HFFc6 (cell line): ENCODE results near the gene NDUFAF7. TPM values are rescaled to one million over a fixed set of nuclear protein-coding genes. Genes with fewer than 3 reads are reported as not detected.
A peak's percentile ranks its signal among the peaks of the same experiment; 100 is the strongest.
"Not testable (repeated sequence)": the region's sequence is repeated elsewhere in the genome, so short reads cannot be mapped to it uniquely, and the experiment has no call there.

Experiments
- DNase-seq: peaks from one replicate; pipeline ENCODE4 v3.0.0-alpha.2; 2018
- H3K27ac Mint-ChIP-seq: 2 replicates; pipeline ENCODE4 v1.8.0; 2020; ENCODE audit warnings: mild to moderate bottlenecking, mixed read lengths
- H3K27me3 Mint-ChIP-seq: 2 replicates; pipeline ENCODE4 v1.8.0; 2021; ENCODE audit warnings: mild to moderate bottlenecking, moderate library complexity, mixed read lengths; ENCODE audit not compliant: insufficient read depth
- H3K36me3 Mint-ChIP-seq: 2 replicates; pipeline ENCODE4 v1.8.0; 2021; ENCODE audit warnings: low read depth, mixed read lengths
- H3K4me1 Mint-ChIP-seq: 2 replicates; pipeline ENCODE4 v1.8.0; 2020; ENCODE audit warnings: low read depth, mixed read lengths
- H3K4me3 Mint-ChIP-seq: 2 replicates; pipeline ENCODE4 v1.8.0; 2020; ENCODE audit warnings: mild to moderate bottlenecking, moderate library complexity, mixed read lengths
- H3K9me3 Mint-ChIP-seq: 2 replicates; pipeline ENCODE4 v1.8.0; 2020; ENCODE audit warnings: mild to moderate bottlenecking, mixed read lengths
- total RNA-seq, 6 experiments: library from RNA; stranded (reverse); fragmentation: NEBNext Ultra II Directional; extraction: Animal tissue kit (Norgen Biotek cat#: 25700); gene quantifications; 2 replicates in 1 of 6; 3 replicates in 5 of 6; pipeline ENCODE4 v1.2.3, GENCODE V29; 2021
- TF ChIP-seq, protein P1 (sequence below): fragments of 200-600 bp; sonication (generic); IDR thresholded peaks from 2 replicates; pipeline ENCODE4 v1.5.0; 2021; ENCODE audit warnings: antibody characterized with exemption, mild to moderate bottlenecking

The NDUFAF7 gene
- total RNA-seq, 6 experiments from 2014 or later: 10.2 to 13.6 (median 12.1) TPM

DNA sequence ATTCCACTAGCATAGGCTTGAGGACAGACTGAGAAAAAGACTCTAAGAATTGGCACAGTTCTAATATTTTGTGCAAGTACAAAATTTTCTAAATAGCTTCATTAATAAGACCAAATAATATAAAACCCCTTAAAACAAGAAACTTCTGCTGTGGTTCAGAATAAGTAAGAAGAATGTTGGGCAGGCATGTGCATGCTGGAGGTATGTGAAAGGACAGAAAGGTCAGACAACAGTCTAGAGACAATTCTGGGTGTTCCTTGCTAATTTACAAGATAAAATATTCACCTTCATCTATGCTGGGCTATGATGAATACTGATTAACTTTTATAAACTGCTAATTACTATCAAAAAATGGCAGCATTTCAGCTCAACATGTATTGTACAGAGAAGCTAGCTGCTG is 20.2 kb upstream of the NDUFAF7 start:
- TF ChIP-seq, protein P1, sequence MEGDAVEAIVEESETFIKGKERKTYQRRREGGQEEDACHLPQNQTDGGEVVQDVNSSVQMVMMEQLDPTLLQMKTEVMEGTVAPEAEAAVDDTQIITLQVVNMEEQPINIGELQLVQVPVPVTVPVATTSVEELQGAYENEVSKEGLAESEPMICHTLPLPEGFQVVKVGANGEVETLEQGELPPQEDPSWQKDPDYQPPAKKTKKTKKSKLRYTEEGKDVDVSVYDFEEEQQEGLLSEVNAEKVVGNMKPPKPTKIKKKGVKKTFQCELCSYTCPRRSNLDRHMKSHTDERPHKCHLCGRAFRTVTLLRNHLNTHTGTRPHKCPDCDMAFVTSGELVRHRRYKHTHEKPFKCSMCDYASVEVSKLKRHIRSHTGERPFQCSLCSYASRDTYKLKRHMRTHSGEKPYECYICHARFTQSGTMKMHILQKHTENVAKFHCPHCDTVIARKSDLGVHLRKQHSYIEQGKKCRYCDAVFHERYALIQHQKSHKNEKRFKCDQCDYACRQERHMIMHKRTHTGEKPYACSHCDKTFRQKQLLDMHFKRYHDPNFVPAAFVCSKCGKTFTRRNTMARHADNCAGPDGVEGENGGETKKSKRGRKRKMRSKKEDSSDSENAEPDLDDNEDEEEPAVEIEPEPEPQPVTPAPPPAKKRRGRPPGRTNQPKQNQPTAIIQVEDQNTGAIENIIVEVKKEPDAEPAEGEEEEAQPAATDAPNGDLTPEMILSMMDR: no peak
- H3K4me1 Mint-ChIP-seq: peaks cover 23% of the 10 kb centered on the region
- H3K4me3 Mint-ChIP-seq: no peak overlapping the region
- peak overlapping the region; percentile 3; the same call in 1 of the 2 replicates for H3K27ac Mint-ChIP-seq
- H3K27me3 Mint-ChIP-seq: peaks cover 3% of the 10 kb centered on the region
- DNase-seq: peak; percentile 19
- H3K9me3 Mint-ChIP-seq: peaks cover 14% of the 10 kb centered on the region
- peaks cover 70% of the 10 kb centered on the region for H3K36me3 Mint-ChIP-seq

DNA sequence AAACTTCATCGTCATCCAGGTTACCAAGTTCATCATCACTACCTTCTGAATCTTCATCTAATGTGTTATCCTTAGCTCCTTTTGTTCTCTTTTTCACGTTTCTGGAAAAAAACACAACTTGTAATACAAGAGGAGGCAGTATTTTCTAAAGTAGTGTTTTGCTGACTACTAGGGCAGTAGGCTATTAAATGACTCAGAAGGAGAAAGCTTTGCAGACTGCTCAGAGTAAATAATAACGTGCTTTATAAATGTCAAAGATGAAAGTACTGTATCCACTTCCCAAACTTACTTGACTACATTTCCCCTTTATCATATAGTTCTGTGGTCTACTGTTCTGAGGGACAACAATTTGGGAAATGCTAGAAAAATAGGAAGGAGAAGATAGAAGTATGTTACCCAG is 19.5 kb upstream of the NDUFAF7 start:
- Mint-ChIP-seq H3K27ac (peak overlapping the region; percentile 22; the same call in 1 of the 2 replicates), H3K27me3 (peaks cover 3% of the 10 kb centered on the region), H3K9me3 (peaks cover 14% of the 10 kb centered on the region), H3K36me3 (peaks cover 67% of the 10 kb centered on the region), H3K4me3 (no peak overlapping the region), H3K4me1 (peaks cover 23% of the 10 kb centered on the region)
- DNase-seq: peak; percentile 9
- TF ChIP-seq, protein P1: no peak

DNA sequence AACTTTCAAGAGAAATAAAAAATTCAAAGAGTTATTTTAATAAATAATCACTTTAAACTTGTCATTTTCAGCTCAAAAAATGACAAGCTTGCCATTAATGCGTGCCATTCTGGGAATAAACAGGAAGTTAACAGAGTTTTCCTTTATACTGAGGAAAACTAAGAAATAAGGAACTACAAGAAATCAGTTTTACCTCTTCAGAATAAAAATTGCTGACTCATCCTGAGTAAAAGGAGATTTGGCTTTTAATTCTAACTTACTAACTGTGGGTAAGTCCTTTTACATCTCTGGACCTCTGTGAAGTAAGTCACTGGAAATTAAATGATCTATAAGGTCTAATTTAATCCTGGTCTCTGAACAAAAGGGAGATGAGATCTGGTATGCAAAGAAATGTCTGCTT is 16.2 kb upstream of the NDUFAF7 start:
- H3K27ac Mint-ChIP-seq: peak overlapping the region; percentile 54
- H3K4me3 Mint-ChIP-seq: no peak overlapping the region
- H3K4me1 Mint-ChIP-seq: peaks cover 23% of the 10 kb centered on the region
- no peak for DNase-seq
- no peaks in the 10 kb centered on the region for H3K9me3 Mint-ChIP-seq
- no peaks in the 10 kb centered on the region for H3K27me3 Mint-ChIP-seq
- peaks cover 34% of the 10 kb centered on the region for H3K36me3 Mint-ChIP-seq
- TF ChIP-seq, protein P1: no peak

DNA sequence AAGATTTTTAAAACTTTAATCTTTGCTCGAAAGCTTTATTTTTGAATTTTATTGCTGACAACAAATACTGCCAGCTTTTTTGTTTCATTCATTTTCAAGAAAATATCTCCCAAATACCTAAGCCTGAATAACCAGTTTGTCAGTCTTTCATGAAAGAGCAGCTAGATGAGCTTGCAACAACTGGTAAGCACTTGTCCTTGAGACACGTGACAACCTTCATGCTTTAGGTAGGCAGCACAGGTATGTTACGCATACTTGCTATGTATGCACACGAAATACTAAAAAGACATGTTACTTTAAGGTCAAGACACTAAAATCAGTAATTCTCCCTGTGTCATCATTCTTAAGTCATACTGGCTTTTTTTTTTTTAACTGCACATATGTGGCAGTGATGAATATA is 12.4 kb upstream of the NDUFAF7 start:
- no peaks in the 10 kb centered on the region for H3K9me3 Mint-ChIP-seq
- DNase-seq: no peak
- H3K27me3 Mint-ChIP-seq: no peaks in the 10 kb centered on the region
- no peak overlapping the region for H3K4me3 Mint-ChIP-seq
- peaks cover 13% of the 10 kb centered on the region; the same call in 1 of the 2 replicates for H3K36me3 Mint-ChIP-seq
- H3K27ac Mint-ChIP-seq: no peak overlapping the region
- H3K4me1 Mint-ChIP-seq: peaks cover 7% of the 10 kb centered on the region
- TF ChIP-seq, protein P1: no peak

DNA sequence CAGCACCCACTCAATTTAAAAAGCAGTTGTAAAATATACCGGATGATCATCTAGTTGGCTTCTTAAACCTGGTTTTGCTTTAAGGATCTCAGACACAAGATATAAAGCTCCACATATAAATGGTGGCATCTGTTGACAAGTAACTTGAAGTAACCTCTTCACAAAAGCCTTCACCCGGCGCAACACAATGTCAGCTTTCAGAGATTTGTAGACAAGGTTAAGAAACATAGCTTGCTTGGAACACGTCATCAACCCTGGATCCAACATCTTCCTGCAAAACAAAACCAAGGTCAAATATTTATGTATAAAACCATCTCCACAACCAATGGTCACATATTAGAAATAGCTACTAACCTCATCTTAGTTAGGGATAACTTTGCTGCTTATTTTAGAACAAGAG is 8.3 kb upstream of the NDUFAF7 start:
- TF ChIP-seq, protein P1: no peak
- Mint-ChIP-seq H3K4me1 (peaks cover 13% of the 10 kb centered on the region), H3K36me3 (peaks cover 14% of the 10 kb centered on the region; the same call in 1 of the 2 replicates)

DNA sequence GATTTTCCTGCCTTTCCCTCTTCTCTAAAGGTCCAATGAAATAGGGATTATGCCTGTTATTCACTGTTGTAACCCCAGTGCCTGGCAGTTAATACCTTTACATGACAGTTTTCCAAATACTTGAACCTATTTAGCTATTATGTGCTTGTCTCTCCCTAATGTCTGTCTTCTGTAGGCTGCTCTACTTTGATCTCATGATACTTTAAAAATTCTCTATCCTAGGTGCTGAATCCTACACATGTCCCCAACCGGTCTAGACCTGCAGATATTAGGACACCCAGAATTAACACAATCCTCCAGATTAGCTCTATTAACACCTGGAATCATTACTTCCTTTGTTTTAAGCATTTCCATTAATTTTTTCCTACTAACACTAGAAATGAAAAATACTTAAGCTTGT is 7.4 kb upstream of the NDUFAF7 start:
- H3K36me3 Mint-ChIP-seq: peaks cover 14% of the 10 kb centered on the region; the same call in 1 of the 2 replicates
- H3K9me3 Mint-ChIP-seq: no peaks in the 10 kb centered on the region
- H3K27ac Mint-ChIP-seq: no peak overlapping the region
- no peaks in the 10 kb centered on the region for H3K27me3 Mint-ChIP-seq
- TF ChIP-seq, protein P1: no peak
- no peak overlapping the region for H3K4me3 Mint-ChIP-seq
- peaks cover 14% of the 10 kb centered on the region for H3K4me1 Mint-ChIP-seq
- no peak for DNase-seq

More for the DNA sequence above, 8.3 kb upstream of the NDUFAF7 start:
- Mint-ChIP-seq H3K4me3 (no peak overlapping the region), H3K27ac (no peak overlapping the region), H3K27me3 (no peaks in the 10 kb centered on the region), H3K9me3 (no peaks in the 10 kb centered on the region)
- DNase-seq: no peak

DNA sequence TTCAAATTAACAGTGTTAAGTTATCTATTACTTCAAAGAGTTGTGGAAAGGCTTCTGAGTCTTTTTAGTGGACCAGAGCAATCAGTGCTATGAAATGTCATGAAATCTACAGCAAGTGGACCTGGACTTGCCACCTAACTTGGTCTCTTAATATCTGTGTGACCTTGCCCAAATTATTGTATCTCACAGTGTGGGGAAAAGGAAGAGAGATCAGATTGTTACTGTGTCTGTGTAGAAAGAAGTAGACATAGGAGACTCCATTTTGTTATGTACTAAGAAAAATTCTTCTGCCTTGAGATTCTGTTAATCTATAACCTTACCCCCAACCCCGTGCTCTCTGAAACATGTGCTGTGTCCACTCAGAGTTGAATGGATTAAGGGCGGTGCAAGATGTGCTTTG is 6.3 kb upstream of the NDUFAF7 start:
- not testable (repeated sequence) for DNase-seq, H3K27ac Mint-ChIP-seq, H3K27me3 Mint-ChIP-seq, H3K4me3 Mint-ChIP-seq, H3K9me3 Mint-ChIP-seq
- Mint-ChIP-seq H3K36me3 (peaks cover 14% of the 10 kb centered on the region; the same call in 1 of the 2 replicates), H3K4me1 (peaks cover 20% of the 10 kb centered on the region)
